ENCODE results near the gene SULT1E1.

SULT1E1 gene

GRCh38 chr4:69860052-69860451, at the start of gene SULT1E1:
Gene SULT1E1, minus strand, starts transcription at chr4:69860145. Its CDS starts 2,501 bp downstream, at chr4:69857644.
- no peak for DNase-seq (ENCODE audit: low read depth)

- DNase-seq (ENCODE audit: low read depth) = no peak
Observed at GRCh38 chr4:69909195-69909594, 49.2 kb upstream of the SULT1E1 start.

GRCh38 chr4:69907151-69907550, 47.2 kb upstream of the SULT1E1 start:
- DNase-seq (ENCODE audit: low read depth) = no peak

- DNase-seq (ENCODE audit: low read depth) = no peak
Observed at GRCh38 chr4:69896530-69897116, 36.7 kb upstream of the SULT1E1 start.

- DNase-seq (ENCODE audit: low read depth) = no peak
Observed at GRCh38 chr4:69894721-69895120, 34.8 kb upstream of the SULT1E1 start.

- DNase-seq (ENCODE audit: low read depth) = no peak
Observed at GRCh38 chr4:69894186-69894585, 34.2 kb upstream of the SULT1E1 start.

- no peak for DNase-seq (ENCODE audit: low read depth)
Observed at GRCh38 chr4:69888336-69888735, 28.4 kb upstream of the SULT1E1 start.

GRCh38 chr4:69882150-69882549, 22.2 kb upstream of the SULT1E1 start:
- no peak for DNase-seq (ENCODE audit: low read depth)

- no peak for DNase-seq (ENCODE audit: low read depth)
Observed at GRCh38 chr4:69881173-69881773, 21.3 kb upstream of the SULT1E1 start.

- no peak for DNase-seq (ENCODE audit: low read depth)
Observed at GRCh38 chr4:69878250-69878649, 18.3 kb upstream of the SULT1E1 start.

GRCh38 chr4:69877453-69877852, 17.5 kb upstream of the SULT1E1 start:
- no peak for DNase-seq (ENCODE audit: low read depth)

GRCh38 chr4:69876071-69876470, 16.1 kb upstream of the SULT1E1 start:
- DNase-seq (ENCODE audit: low read depth) = no peak

GRCh38 chr4:69875576-69875975, 15.6 kb upstream of the SULT1E1 start:
- no peak for DNase-seq (ENCODE audit: low read depth)

GRCh38 chr4:69874507-69874906, 14.6 kb upstream of the SULT1E1 start:
- DNase-seq (ENCODE audit: low read depth) = no peak

GRCh38 chr4:69861756-69862155, 1.8 kb upstream of the SULT1E1 start:
- no peak for DNase-seq (ENCODE audit: low read depth)

GRCh38 chr4:69860521-69861298, 765 bp upstream of the SULT1E1 start:
- no peak for DNase-seq (ENCODE audit: low read depth)

GRCh38 chr4:69859140-69859685, 732 bp downstream of the SULT1E1 start:
- no peak for DNase-seq (ENCODE audit: low read depth)

- no peak for DNase-seq (ENCODE audit: low read depth)
Observed at GRCh38 chr4:69858690-69859089, 1.3 kb downstream of the SULT1E1 start.

- no peak for DNase-seq (ENCODE audit: low read depth)
Observed at GRCh38 chr4:69855822-69856221, 4.1 kb downstream of the SULT1E1 start.

- DNase-seq (ENCODE audit: low read depth) = no peak
Observed at GRCh38 chr4:69849969-69850368, 10.0 kb downstream of the SULT1E1 start.

- DNase-seq (ENCODE audit: low read depth) = no peak
Observed at GRCh38 chr4:69849297-69849696, 10.6 kb downstream of the SULT1E1 start.

GRCh38 chr4:69848028-69848427, 11.9 kb downstream of the SULT1E1 start:
- DNase-seq (ENCODE audit: low read depth) = no peak

- no peak for DNase-seq (ENCODE audit: low read depth)
Observed at GRCh38 chr4:69843932-69844331, 16.0 kb downstream of the SULT1E1 start.

Measured in activated T-cell treated with anti-CD3 and anti-CD28 coated beads for 1 hour (primary cell).